T47D (cell line): ENCODE data around the gene TBL2.
"Not testable (repeated sequence)": the region's sequence is repeated elsewhere in the genome, so short reads cannot be mapped to it uniquely, and the experiment has no call there.

Experiments used
- DNase-seq, 2 experiments: peaks; one replicate each; pipeline versions ENCODE4 v3.0.0 to v3.0.0-alpha.2; 2011 to 2012; ENCODE audit warnings: low read depth in 1 of 2, low spot score in 1 of 2
- JUND ChIP-seq: IDR thresholded peaks from 2 replicates; pipeline ENCODE4 v1.6.1; 2012; ENCODE audit warnings: low read depth
- in situ Hi-C: cut with HindIII; loops from 2 replicates; pipeline ENCODE4 v1.10.0; 2016; ENCODE audit warnings: low sequenced_read_pairs, low pct_unique_long_range_greater_than_20kb

The TBL2 gene

DNA sequence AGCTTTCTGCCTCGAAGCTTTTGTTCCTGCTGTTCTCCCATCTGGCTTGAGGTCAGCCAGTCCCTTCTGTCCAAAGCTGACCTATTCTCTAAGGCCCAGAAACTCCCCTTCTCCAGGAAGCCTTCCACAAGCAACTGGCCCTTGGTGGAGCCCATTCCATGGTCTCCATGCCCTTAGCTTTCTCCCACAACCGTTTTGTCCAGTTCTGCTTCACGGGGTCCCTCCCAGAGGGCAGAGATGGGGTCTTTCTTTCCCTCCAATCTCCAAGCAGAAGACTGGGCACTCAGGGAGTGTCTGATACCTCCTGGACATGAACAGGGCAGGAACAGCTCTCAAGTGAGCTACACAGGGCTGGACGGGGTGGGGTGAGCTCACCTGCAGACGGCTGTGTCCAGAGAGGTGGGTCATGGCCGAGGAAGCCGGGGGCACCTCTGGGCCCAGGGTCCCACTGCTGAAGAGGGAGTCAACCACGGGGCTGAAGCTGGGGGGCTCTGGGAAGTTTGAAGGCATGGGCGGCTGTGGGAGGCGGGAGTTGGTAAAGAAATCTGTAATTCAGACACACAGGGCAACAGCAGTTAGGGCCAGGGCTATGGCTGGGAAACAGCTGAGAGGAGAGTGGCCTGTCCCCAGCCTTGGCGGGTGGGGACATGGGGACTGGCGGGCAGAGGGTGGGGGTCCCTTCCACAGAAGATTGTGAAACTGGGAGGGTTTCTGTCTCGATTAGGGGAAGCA lies 20.9 kb upstream of the TBL2 start:
- no peak for TF ChIP-seq JUND
- in situ Hi-C loops: no loop called here
- no peak for DNase-seq

DNA sequence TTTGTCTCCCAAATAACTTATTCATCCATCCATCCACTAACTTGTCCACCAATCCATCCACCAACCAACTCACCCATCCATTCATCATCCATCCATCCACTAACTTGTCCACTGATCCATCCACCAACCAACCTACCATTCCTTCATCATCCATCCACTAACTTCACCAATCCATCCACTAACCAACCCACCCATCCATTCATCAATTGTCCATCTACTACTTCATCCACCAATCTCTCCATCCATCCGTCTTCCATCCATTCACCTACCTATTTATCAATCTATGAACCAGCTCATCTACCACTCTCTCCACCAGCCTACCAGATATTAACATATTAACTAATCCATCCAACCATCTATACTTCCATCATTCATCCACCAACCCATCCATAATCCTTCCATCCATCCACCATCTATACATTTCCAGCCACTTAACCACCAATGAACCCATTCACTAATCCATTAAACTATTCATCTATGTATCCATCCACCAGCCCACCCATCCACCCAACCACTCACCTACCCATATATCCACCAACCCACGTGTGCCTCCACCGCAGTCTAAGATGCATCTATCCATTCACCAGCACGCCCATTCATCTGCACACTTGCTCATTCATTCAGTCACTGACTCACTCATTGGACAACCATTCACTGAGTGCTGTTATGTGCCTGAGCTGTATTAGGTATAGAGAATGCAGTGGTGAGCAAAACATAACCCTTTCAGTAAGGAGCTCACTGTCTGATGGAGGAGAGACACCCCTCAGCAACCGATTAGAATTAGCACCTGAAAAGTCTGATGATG lies 19.8 kb upstream of the TBL2 start:
- in situ Hi-C loops: no loop called here
- no peak for DNase-seq
- TF ChIP-seq JUND: no peak

DNA sequence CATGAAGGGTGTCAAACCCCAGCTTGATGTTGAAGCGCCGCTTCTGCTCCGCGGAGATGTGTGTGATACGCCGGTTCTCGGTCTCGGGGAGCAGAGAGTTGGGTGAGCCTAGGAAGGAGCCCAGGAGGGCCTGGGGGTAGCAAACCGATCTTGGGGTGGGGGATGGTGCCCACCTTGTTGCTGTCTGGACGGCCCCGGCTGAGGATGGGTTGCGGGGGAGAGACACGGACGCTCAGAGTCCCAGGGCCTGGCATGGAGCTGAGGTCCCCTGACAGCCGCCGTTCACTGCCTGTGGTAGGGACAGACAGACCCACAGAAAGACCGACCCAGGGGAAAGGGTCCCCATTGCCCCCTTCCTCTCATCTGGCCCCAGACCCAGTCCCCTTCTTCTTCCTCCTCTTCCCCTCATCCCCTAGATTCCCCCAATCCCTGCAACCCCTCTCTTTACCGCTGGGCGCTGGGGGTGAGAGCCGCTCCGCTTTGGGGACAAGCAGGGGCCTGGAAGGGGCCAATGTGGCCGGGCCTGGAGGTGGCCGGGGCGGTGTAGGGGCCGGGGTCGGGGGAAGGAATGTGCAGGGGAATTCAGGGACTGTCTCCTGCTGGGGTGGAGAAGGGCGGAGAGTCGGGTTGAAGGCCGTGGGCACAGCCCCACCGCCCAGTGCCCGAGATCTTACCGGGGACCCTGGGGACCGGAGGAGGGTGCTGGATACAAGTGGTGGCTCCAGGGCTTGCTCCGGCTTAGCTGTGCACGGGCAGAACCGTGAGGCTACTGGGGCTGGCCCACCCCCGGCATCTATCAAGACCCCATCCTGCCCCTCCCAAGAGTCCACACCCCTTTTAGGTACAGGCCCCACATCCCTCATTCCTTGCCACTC lies 18.0 kb upstream of the TBL2 start:
- in situ Hi-C loops: no loop called here
- DNase-seq: no peak
- TF ChIP-seq JUND: no peak

DNA sequence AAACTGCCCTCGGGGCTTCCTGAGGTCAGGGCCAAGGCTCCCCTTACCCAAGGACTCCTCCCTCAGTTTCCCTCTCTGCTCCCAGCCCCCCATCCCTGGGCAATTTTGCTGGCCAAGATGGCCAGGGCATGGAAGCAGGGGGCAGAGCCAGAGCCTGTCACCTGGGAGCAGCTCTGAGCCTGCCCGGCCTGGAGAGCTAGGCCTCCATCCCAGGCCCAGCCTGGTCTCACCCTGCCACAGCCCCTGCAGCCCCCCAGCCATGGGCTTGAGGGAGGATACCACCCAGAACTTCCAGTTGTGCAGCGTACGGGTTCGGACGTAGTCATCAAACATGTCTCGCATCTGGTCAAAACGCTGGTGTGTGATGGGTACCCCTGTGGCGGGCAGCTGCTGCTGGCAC lies 17.0 kb upstream of the TBL2 start:
- in situ Hi-C loops: no loop called here
- DNase-seq: no peak
- TF ChIP-seq JUND: no peak

GRCh38 chr7:73593207-73594045 lies 15.0 kb upstream of the TBL2 start:
- TF ChIP-seq JUND: no peak
- in situ Hi-C loops: no loop called here
- DNase-seq: no peak

- DNase-seq: no peak
- in situ Hi-C loops: no loop called here
- no peak for TF ChIP-seq JUND
Measured at GRCh38 chr7:73586911-73587310, 8.5 kb upstream of the TBL2 start.

- no peak for TF ChIP-seq JUND
- in situ Hi-C loops: no loop called here
- peak in 1 of 2 experiments; percentile 33 for DNase-seq
Measured at GRCh38 chr7:73585196-73585595, 6.8 kb upstream of the TBL2 start.

DNA sequence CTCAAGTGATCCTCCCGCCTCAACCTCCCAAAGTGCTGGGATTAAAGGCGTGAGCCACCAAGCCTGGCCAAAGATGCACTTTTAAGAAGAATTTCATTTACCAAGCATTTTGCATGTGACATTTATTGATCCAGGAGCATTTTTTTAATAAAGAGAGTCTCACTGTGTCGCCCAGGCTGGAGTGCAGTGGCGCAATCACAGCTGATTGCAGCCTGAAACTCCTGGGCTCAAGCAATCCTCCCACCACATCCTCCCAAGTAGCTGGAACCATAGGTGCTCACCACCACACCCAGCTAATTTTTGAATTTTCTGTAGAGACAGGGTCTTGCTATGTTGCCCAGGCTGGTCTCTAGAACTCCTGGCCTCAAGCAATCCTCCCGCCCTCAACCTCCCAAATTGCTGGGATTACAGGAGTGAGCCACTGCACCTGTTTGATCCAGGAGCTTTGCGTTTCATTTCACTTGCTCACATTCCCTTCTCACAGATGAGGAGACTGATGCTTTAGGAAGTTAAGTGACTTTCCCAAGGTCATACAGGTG lies 4.4 kb upstream of the TBL2 start:
- in situ Hi-C loops: no loop called here
- TF ChIP-seq JUND: no peak
- no peak for DNase-seq

GRCh38 chr7:73581006-73581405 lies 2.6 kb upstream of the TBL2 start:
- DNase-seq, in situ Hi-C loops: not testable (repeated sequence)

DNA sequence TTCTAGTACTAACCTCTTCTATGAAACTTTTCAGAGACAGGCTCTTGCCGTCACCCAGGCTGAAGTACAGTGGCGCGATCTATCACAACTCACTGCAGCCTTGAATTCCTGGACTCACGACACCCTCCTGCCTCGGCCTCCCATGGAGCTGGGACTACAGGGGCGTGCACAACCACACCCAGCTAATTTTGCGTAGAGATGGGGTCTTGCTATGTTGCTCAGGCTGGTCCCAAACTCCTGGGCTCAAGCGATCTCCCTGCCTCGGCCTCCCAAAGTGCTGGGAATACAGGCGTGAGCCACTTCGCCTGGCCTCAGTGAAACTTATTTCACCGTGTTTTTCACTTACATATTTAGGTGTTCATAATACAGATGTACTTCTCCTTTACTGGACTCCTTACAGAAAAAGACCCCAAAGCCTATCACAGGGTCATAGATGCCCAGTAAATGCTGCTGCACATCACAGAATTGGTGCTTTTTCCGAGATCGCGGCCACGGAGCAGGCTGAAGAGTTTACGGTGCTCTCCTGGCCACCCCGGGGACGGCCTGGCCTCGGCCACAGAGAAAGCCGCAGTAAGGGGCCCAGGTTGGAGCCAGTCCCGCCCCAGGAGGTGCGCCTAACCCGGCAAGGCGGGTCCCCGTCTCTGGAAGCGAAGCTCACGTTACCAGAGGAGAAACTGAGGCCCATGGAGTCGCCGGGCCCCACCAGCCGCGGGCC lies 595 bp downstream of the TBL2 start:
- no peak for TF ChIP-seq JUND
- in situ Hi-C loops: no loop called here
- DNase-seq: no peak

DNA sequence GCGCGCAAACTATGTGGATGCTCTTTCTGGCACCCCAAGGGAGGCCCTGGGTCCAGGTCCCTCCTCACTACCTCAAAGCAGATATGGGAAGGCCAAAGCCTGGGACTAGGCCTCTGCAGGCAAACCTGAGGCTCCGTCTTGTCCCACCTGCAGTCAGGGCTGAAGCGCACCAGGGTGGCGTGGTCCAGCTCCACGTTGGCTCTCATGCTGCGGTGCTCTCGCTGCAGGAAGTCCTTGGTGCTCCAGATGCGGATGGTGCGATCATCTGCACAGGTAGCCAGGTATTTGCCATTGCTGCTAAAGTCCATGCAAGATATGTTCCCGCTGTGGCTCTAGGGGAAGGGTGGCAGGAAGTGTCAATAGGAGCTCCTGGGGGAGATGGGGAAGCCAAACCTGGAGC lies 4.6 kb downstream of the TBL2 start:
- no peak for TF ChIP-seq JUND
- in situ Hi-C loops: no loop called here
- DNase-seq: no peak
